ENCODE results near the gene PYCR2.

DNA sequence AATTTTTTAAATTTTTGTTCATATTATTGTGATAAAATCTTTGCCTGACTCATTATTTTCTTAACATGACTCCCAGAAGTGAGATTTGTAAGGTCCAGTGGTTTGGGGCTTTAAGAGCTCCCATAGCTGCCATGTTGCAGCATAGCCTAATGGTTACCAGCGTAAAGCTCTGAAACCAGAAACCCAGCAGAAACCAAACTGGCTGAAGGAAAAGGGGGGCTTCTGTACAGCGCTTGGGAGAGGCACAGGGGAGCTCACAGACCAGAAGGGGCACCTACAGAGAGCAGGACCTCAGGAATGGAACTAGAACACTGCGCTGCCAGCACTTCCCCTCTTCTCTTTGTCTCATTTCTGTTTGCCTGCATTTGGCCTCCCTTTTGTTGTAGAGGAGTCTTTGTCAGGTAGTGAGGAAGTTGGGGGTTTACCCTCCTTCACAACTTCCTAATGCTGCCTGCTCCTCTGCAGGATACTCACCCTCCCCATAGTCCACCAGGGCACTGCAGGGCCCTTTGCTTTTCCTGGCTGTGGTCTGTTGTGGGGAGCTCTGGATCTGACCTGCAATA is 2.6 kb upstream of the PYCR2 start:
- TF ChIP-seq POLR2A (IDR thresholded peaks at IDR 0.05) = no peak
- TF ChIP-seq, protein P1, sequence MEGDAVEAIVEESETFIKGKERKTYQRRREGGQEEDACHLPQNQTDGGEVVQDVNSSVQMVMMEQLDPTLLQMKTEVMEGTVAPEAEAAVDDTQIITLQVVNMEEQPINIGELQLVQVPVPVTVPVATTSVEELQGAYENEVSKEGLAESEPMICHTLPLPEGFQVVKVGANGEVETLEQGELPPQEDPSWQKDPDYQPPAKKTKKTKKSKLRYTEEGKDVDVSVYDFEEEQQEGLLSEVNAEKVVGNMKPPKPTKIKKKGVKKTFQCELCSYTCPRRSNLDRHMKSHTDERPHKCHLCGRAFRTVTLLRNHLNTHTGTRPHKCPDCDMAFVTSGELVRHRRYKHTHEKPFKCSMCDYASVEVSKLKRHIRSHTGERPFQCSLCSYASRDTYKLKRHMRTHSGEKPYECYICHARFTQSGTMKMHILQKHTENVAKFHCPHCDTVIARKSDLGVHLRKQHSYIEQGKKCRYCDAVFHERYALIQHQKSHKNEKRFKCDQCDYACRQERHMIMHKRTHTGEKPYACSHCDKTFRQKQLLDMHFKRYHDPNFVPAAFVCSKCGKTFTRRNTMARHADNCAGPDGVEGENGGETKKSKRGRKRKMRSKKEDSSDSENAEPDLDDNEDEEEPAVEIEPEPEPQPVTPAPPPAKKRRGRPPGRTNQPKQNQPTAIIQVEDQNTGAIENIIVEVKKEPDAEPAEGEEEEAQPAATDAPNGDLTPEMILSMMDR (IDR thresholded peaks at IDR 0.05) = no peak
